Measurements from ENCODE around the gene VPS45. TPM values are rescaled to one million over a fixed set of nuclear protein-coding genes. Genes with fewer than 3 reads are reported as not detected.

VPS45 gene
- total RNA-seq, 1 experiment from 2014 or later = 47.8 TPM

GRCh38 chr1:150171801-150172200, 104.2 kb downstream of the VPS45 start:
- no peak for DNase-seq
- Histone ChIP-seq H3K27ac (ENCODE audit: low read length) (no peak overlapping the region), H3K27me3 (ENCODE audit: low read length) (no peaks in the 10 kb centered on the region), H2AFZ (ENCODE audit: low read length) (no peak overlapping the region), H3K4me3 (ENCODE audit: low read length) (no peak overlapping the region), H3K4me1 (ENCODE audit: insufficient read depth, low read length) (no peaks in the 10 kb centered on the region), H3K9ac (ENCODE audit: low read length) (no peak overlapping the region), H4K20me1 (ENCODE audit: low read length) (no peaks in the 10 kb centered on the region), H3K4me2 (ENCODE audit: low read length) (no peak overlapping the region), H3K9me2 (replicated peaks; ENCODE audit: low read length) (no peaks in the 10 kb centered on the region), H3F3A (ENCODE audit: low read length, unreplicated experiment) (no peaks in the 10 kb centered on the region), H3K79me2 (ENCODE audit: low read length) (no peaks in the 10 kb centered on the region), H3K36me3 (ENCODE audit: low read depth, low read length) (no peaks in the 10 kb centered on the region), H3K9me3 (ENCODE audit: low read length) (no peaks in the 10 kb centered on the region)
- CTCF ChIA-PET = no interaction called here
- no peak for ATAC-seq
- BruUV-seq (replicated peaks) = no TSS peak
- POLR2A ChIA-PET (ENCODE audit: unreplicated experiment) = no interaction called here
- intact Hi-C loops (cut with micrococcal nuclease) = no loop called here
- TF ChIP-seq EZH2phosphoT487 (IDR thresholded peaks at IDR 0.05; ENCODE audit: borderline replicate concordance, low read length) (no peak), CTCF (conservative IDR thresholded peaks at IDR 0.05; ENCODE audit: low read depth, low read length) (no peak), EZH2 (IDR thresholded peaks at IDR 0.05; ENCODE audit: low read length, unreplicated experiment) (no peak)

GRCh38 chr1:150173141-150173585, 105.6 kb downstream of the VPS45 start:
- no peak overlapping the region for H3K4me3 ChIP-seq (ENCODE audit: low read length)
- no peaks in the 10 kb centered on the region for H3K9me2 ChIP-seq (replicated peaks; ENCODE audit: low read length)
- no peaks in the 10 kb centered on the region for H3K36me3 ChIP-seq (ENCODE audit: low read depth, low read length)
- no peak overlapping the region for H3K9ac ChIP-seq (ENCODE audit: low read length)
- intact Hi-C loops (cut with micrococcal nuclease) = no loop called here
- ATAC-seq = no peak
- H3K9me3 ChIP-seq (ENCODE audit: low read length) = no peaks in the 10 kb centered on the region
- H2AFZ ChIP-seq (ENCODE audit: low read length) = no peak overlapping the region
- no TSS peak for BruUV-seq (replicated peaks)
- TF ChIP-seq EZH2 (IDR thresholded peaks at IDR 0.05; ENCODE audit: low read length, unreplicated experiment) (no peak), EZH2phosphoT487 (IDR thresholded peaks at IDR 0.05; ENCODE audit: borderline replicate concordance, low read length) (no peak)
- POLR2A ChIA-PET (ENCODE audit: unreplicated experiment) = no interaction called here
- H3K27me3 ChIP-seq (ENCODE audit: low read length) = no peaks in the 10 kb centered on the region
- no peak overlapping the region for H3K27ac ChIP-seq (ENCODE audit: low read length)
- H3K79me2 ChIP-seq (ENCODE audit: low read length) = no peaks in the 10 kb centered on the region
- H4K20me1 ChIP-seq (ENCODE audit: low read length) = no peaks in the 10 kb centered on the region
- DNase-seq = no peak
- H3F3A ChIP-seq (ENCODE audit: low read length, unreplicated experiment) = no peaks in the 10 kb centered on the region
- H3K4me1 ChIP-seq (ENCODE audit: insufficient read depth, low read length) = no peaks in the 10 kb centered on the region
- H3K4me2 ChIP-seq (ENCODE audit: low read length) = no peak overlapping the region
- CTCF ChIA-PET = no interaction called here

- CTCF ChIA-PET = no interaction called here
- H4K20me1 ChIP-seq (ENCODE audit: low read length) = no peaks in the 10 kb centered on the region
- H3K36me3 ChIP-seq (ENCODE audit: low read depth, low read length) = no peaks in the 10 kb centered on the region
- no peak overlapping the region for H3K4me2 ChIP-seq (ENCODE audit: low read length)
- no peaks in the 10 kb centered on the region for H3K27me3 ChIP-seq (ENCODE audit: low read length)
- H3K4me1 ChIP-seq (ENCODE audit: insufficient read depth, low read length) = no peaks in the 10 kb centered on the region
- no peaks in the 10 kb centered on the region for H3K9me3 ChIP-seq (ENCODE audit: low read length)
- TF ChIP-seq CTCF (conservative IDR thresholded peaks at IDR 0.05; ENCODE audit: low read depth, low read length) (no peak), EZH2phosphoT487 (IDR thresholded peaks at IDR 0.05; ENCODE audit: borderline replicate concordance, low read length) (no peak), EZH2 (IDR thresholded peaks at IDR 0.05; ENCODE audit: low read length, unreplicated experiment) (no peak)
- BruUV-seq (replicated peaks) = no TSS peak
- H3K9ac ChIP-seq (ENCODE audit: low read length) = no peak overlapping the region
- no peak overlapping the region for H2AFZ ChIP-seq (ENCODE audit: low read length)
- intact Hi-C loops (cut with micrococcal nuclease) = no loop called here
- POLR2A ChIA-PET (ENCODE audit: unreplicated experiment) = no interaction called here
- no peaks in the 10 kb centered on the region for H3K79me2 ChIP-seq (ENCODE audit: low read length)
- no peaks in the 10 kb centered on the region for H3K9me2 ChIP-seq (replicated peaks; ENCODE audit: low read length)
- H3K4me3 ChIP-seq (ENCODE audit: low read length) = no peak overlapping the region
- ATAC-seq (no peak), DNase-seq (no peak)
- H3F3A ChIP-seq (ENCODE audit: low read length, unreplicated experiment) = no peaks in the 10 kb centered on the region
- no peak overlapping the region for H3K27ac ChIP-seq (ENCODE audit: low read length)
Observed at GRCh38 chr1:150176593-150176992, 109.0 kb downstream of the VPS45 start.

All from PC-3 (cell line).